Parathyroid adenoma (tissue), 2 donors: Measurements from ENCODE around the gene LSAMP.

Source experiments
- H2AFZ ChIP-seq: fragments of 300-600 bp; sonication (generic); one replicate; pipeline ENCODE4 v1.7.0; 2017; ENCODE audit warnings: antibody characterized with exemption, mild to moderate bottlenecking
- H3K27ac ChIP-seq: fragments of 300-600 bp; sonication (generic); one replicate; pipeline ENCODE4 v1.7.0; 2017
- H3K27me3 ChIP-seq: fragments of 300-600 bp; sonication (generic); one replicate; pipeline ENCODE4 v1.7.0; 2017; ENCODE audit warnings: low read length; ENCODE audit not compliant: control insufficient read depth, insufficient read depth
- H3K36me3 ChIP-seq: fragments of 300-600 bp; sonication (generic); one replicate; pipeline ENCODE4 v1.7.0; 2017; ENCODE audit warnings: low read length; ENCODE audit not compliant: control insufficient read depth, insufficient read depth
- H3K4me1 ChIP-seq: fragments of 300-600 bp; sonication (generic); one replicate; pipeline ENCODE4 v1.7.0; 2017; ENCODE audit warnings: control low read depth
- H3K4me2 ChIP-seq: fragments of 300-600 bp; sonication (generic); one replicate; pipeline ENCODE4 v1.7.0; 2017; ENCODE audit warnings: low read length
- H3K4me3 ChIP-seq: fragments of 300-600 bp; sonication (generic); one replicate; pipeline ENCODE4 v1.7.0; 2017; ENCODE audit warnings: low read depth, low read length
- H3K79me2 ChIP-seq: fragments of 300-600 bp; sonication (generic); one replicate; pipeline ENCODE4 v1.7.0; 2017; ENCODE audit warnings: control low read depth
- H3K9ac ChIP-seq: fragments of 300-600 bp; sonication (generic); one replicate; pipeline ENCODE4 v1.7.0; 2017; ENCODE audit warnings: mild to moderate bottlenecking
- H3K9me3 ChIP-seq: fragments of 300-600 bp; sonication (generic); one replicate; pipeline ENCODE4 v1.7.0; 2017; ENCODE audit warnings: low read length; ENCODE audit not compliant: control insufficient read depth
- TF ChIP-seq, protein P1 (sequence below): fragments of 300-600 bp; sonication (generic); IDR thresholded peaks from one replicate; pipeline ENCODE4 v1.7.0; 2017; ENCODE audit warnings: antibody characterized with exemption, mild to moderate bottlenecking
- donor health status: primary hyperparathyroidism.

Gene LSAMP

GRCh38 chr3:116256843-116257485 is 188.3 kb downstream of the LSAMP start:
- TF ChIP-seq, protein P1, sequence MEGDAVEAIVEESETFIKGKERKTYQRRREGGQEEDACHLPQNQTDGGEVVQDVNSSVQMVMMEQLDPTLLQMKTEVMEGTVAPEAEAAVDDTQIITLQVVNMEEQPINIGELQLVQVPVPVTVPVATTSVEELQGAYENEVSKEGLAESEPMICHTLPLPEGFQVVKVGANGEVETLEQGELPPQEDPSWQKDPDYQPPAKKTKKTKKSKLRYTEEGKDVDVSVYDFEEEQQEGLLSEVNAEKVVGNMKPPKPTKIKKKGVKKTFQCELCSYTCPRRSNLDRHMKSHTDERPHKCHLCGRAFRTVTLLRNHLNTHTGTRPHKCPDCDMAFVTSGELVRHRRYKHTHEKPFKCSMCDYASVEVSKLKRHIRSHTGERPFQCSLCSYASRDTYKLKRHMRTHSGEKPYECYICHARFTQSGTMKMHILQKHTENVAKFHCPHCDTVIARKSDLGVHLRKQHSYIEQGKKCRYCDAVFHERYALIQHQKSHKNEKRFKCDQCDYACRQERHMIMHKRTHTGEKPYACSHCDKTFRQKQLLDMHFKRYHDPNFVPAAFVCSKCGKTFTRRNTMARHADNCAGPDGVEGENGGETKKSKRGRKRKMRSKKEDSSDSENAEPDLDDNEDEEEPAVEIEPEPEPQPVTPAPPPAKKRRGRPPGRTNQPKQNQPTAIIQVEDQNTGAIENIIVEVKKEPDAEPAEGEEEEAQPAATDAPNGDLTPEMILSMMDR: no peak
- no peaks in the 10 kb centered on the region for H3K9me3 ChIP-seq
- no peak overlapping the region for H3K27ac ChIP-seq
- H3K4me2 ChIP-seq: no peak overlapping the region
- H3K4me3 ChIP-seq: no peak overlapping the region
- no peaks in the 10 kb centered on the region for H3K4me1 ChIP-seq
- no peaks in the 10 kb centered on the region for H3K36me3 ChIP-seq
- H3K9ac ChIP-seq: no peak overlapping the region
- H2AFZ ChIP-seq: no peak overlapping the region
- H3K79me2 ChIP-seq: no peaks in the 10 kb centered on the region
- H3K27me3 ChIP-seq: no peaks in the 10 kb centered on the region

GRCh38 chr3:116254541-116254940 is 190.7 kb downstream of the LSAMP start:
- H3K9ac ChIP-seq: no peak overlapping the region

GRCh38 chr3:116253511-116253910 is 191.8 kb downstream of the LSAMP start:
- Histone ChIP-seq H3K27ac (no peak overlapping the region), H3K4me2 (no peak overlapping the region), H3K9ac (no peak overlapping the region), H3K4me3 (no peak overlapping the region), H3K27me3 (no peaks in the 10 kb centered on the region), H2AFZ (no peak overlapping the region), H3K79me2 (no peaks in the 10 kb centered on the region), H3K4me1 (no peaks in the 10 kb centered on the region), H3K9me3 (no peaks in the 10 kb centered on the region), H3K36me3 (no peaks in the 10 kb centered on the region)
- TF ChIP-seq, protein P1: no peak

More at GRCh38 chr3:116254541-116254940, 190.7 kb downstream of the LSAMP start:
- Histone ChIP-seq H3K4me1 (no peaks in the 10 kb centered on the region), H3K4me3 (no peak overlapping the region), H2AFZ (no peak overlapping the region), H3K79me2 (no peaks in the 10 kb centered on the region), H3K4me2 (no peak overlapping the region), H3K27me3 (no peaks in the 10 kb centered on the region), H3K36me3 (no peaks in the 10 kb centered on the region), H3K27ac (no peak overlapping the region), H3K9me3 (no peaks in the 10 kb centered on the region)
- TF ChIP-seq, protein P1: no peak

- Histone ChIP-seq H3K27ac (no peak overlapping the region), H3K9me3 (no peaks in the 10 kb centered on the region), H3K27me3 (no peaks in the 10 kb centered on the region), H3K4me3 (no peak overlapping the region), H3K4me2 (no peak overlapping the region), H2AFZ (no peak overlapping the region), H3K79me2 (no peaks in the 10 kb centered on the region), H3K36me3 (no peaks in the 10 kb centered on the region), H3K4me1 (no peaks in the 10 kb centered on the region), H3K9ac (no peak overlapping the region)
- TF ChIP-seq, protein P1: no peak
Observed at GRCh38 chr3:116247605-116248004, 197.7 kb downstream of the LSAMP start.

GRCh38 chr3:116246406-116246980 is 198.8 kb downstream of the LSAMP start:
- H3K27ac ChIP-seq: no peak overlapping the region
- TF ChIP-seq, protein P1: no peak
- H3K79me2 ChIP-seq: no peaks in the 10 kb centered on the region
- no peak overlapping the region for H3K4me2 ChIP-seq
- H3K27me3 ChIP-seq: no peaks in the 10 kb centered on the region
- H3K9ac ChIP-seq: no peak overlapping the region
- H3K9me3 ChIP-seq: no peaks in the 10 kb centered on the region
- no peaks in the 10 kb centered on the region for H3K4me1 ChIP-seq
- H3K36me3 ChIP-seq: no peaks in the 10 kb centered on the region
- H3K4me3 ChIP-seq: no peak overlapping the region
- no peak overlapping the region for H2AFZ ChIP-seq
